Tibial artery (tissue), 4 donors: ENCODE data around the gene TTR.

Experiments used
- DNase-seq, 2 donors: peaks; one replicate each; pipeline ENCODE4 v3.0.0-alpha.2; 2019
- H3K27ac ChIP-seq, 2 donors: fragments of 200-600 bp; sonication (generic) in 1 of 2; 1 replicate in 1 of 2; 2 replicates in 1 of 2; pipeline ENCODE4 v1.5.1; 2018 to 2019; ENCODE audit warnings: mild to moderate bottlenecking in 1 of 2
- H3K27me3 ChIP-seq, 2 donors: fragments of 200-600 bp; sonication (generic) in 1 of 2; one replicate each; pipeline versions ENCODE4 v1.5.1 to v1.6.0; 2016 to 2019
- H3K36me3 ChIP-seq, 3 donors: fragments of 200-600 bp; sonication (generic) in 2 of 3; one replicate each; pipeline ENCODE4 v1.5.1; 2016 to 2019; ENCODE audit warnings: mild to moderate bottlenecking in 2 of 3
- H3K4me1 ChIP-seq, 4 donors: fragments of 200-600 bp; sonication (generic) in 2 of 4; 1 replicate in 3 of 4; 2 replicates in 1 of 4; pipeline ENCODE4 v1.5.1; 2016 to 2019
- H3K4me3 ChIP-seq, 2 donors: fragments of 200-600 bp; sonication (generic) in 1 of 2; 1 replicate in 1 of 2; 2 replicates in 1 of 2; pipeline ENCODE4 v1.5.1; 2018 to 2019; ENCODE audit warnings: mild to moderate bottlenecking in 2 of 2
- H3K9me3 ChIP-seq, 3 donors: fragments of 200-600 bp; sonication (generic) in 1 of 3; one replicate each; pipeline ENCODE4 v1.5.1; 2016 to 2019
- CTCF ChIP-seq, 2 experiments: fragments of 200-600 bp in 1 of 2; fragments of 450-650 bp in 1 of 2; IDR thresholded peaks; one replicate each; pipeline ENCODE4 v1.5.1; 2017 to 2019; ENCODE audit warnings: antibody characterized with exemption in 2 of 2, mild to moderate bottlenecking in 1 of 2, moderate library complexity in 1 of 2
- intact Hi-C: fragments of 100-400 bp; cut with DNase I; formaldehyde crosslinking; loops from one replicate; pipeline ENCODE4 v1.15.0; 2023; ENCODE audit warnings: low total_unique reads

The TTR gene

GRCh38 chr18:31573051-31573450, 18.6 kb upstream of the TTR start:
- Histone ChIP-seq H3K9me3 (no peaks in the 10 kb centered on the region), H3K27me3 (no peaks in the 10 kb centered on the region), H3K4me1 (no peaks in the 10 kb centered on the region), H3K4me3 (no peak overlapping the region), H3K36me3 (no peaks in the 10 kb centered on the region), H3K27ac (no peak overlapping the region)
- TF ChIP-seq CTCF (IDR thresholded peaks at IDR 0.05), result no peak
- intact Hi-C loops, result no loop called here
- no peak for DNase-seq

GRCh38 chr18:31574359-31574758, 17.3 kb upstream of the TTR start:
- intact Hi-C loops, result no loop called here
- DNase-seq, result no peak
- Histone ChIP-seq H3K36me3 (no peaks in the 10 kb centered on the region), H3K27me3 (no peaks in the 10 kb centered on the region), H3K4me1 (no peaks in the 10 kb centered on the region), H3K9me3 (no peaks in the 10 kb centered on the region), H3K27ac (no peak overlapping the region), H3K4me3 (no peak overlapping the region)
- TF ChIP-seq CTCF (IDR thresholded peaks at IDR 0.05), result no peak

GRCh38 chr18:31575515-31576257, 16.0 kb upstream of the TTR start:
- intact Hi-C loops, result no loop called here
- H3K36me3 ChIP-seq, result no peaks in the 10 kb centered on the region
- no peak for TF ChIP-seq CTCF (IDR thresholded peaks at IDR 0.05)
- no peak overlapping the region for H3K4me3 ChIP-seq
- no peak for DNase-seq
- no peaks in the 10 kb centered on the region for H3K4me1 ChIP-seq
- no peaks in the 10 kb centered on the region for H3K9me3 ChIP-seq
- no peaks in the 10 kb centered on the region for H3K27me3 ChIP-seq
- H3K27ac ChIP-seq, result no peak overlapping the region

- intact Hi-C loops, result no loop called here
- Histone ChIP-seq H3K4me1 (no peaks in the 10 kb centered on the region), H3K4me3 (no peak overlapping the region), H3K27me3 (no peaks in the 10 kb centered on the region), H3K36me3 (no peaks in the 10 kb centered on the region), H3K9me3 (no peaks in the 10 kb centered on the region), H3K27ac (no peak overlapping the region)
- no peak for TF ChIP-seq CTCF (IDR thresholded peaks at IDR 0.05)
- DNase-seq, result no peak
Measured at GRCh38 chr18:31576670-31577069, 15.0 kb upstream of the TTR start.

GRCh38 chr18:31577195-31577594, 14.5 kb upstream of the TTR start:
- Histone ChIP-seq H3K36me3 (no peaks in the 10 kb centered on the region), H3K4me3 (no peak overlapping the region), H3K4me1 (no peaks in the 10 kb centered on the region), H3K27me3 (no peaks in the 10 kb centered on the region), H3K27ac (no peak overlapping the region), H3K9me3 (no peaks in the 10 kb centered on the region)
- TF ChIP-seq CTCF (IDR thresholded peaks at IDR 0.05), result no peak
- no peak for DNase-seq
- intact Hi-C loops, result no loop called here

GRCh38 chr18:31578126-31578525, 13.6 kb upstream of the TTR start:
- no peak for DNase-seq
- Histone ChIP-seq H3K4me3 (no peak overlapping the region), H3K27ac (no peak overlapping the region), H3K4me1 (no peaks in the 10 kb centered on the region), H3K27me3 (no peaks in the 10 kb centered on the region), H3K36me3 (no peaks in the 10 kb centered on the region), H3K9me3 (no peaks in the 10 kb centered on the region)
- TF ChIP-seq CTCF (IDR thresholded peaks at IDR 0.05), result no peak
- intact Hi-C loops, result no loop called here
